ENCODE measurements around the gene CAMK2D. TPM values are rescaled to one million over a fixed set of nuclear protein-coding genes. Genes with fewer than 3 reads are reported as not detected.
"Not testable (repeated sequence)": the region's sequence is repeated elsewhere in the genome, so short reads cannot be mapped to it uniquely, and the experiment has no call there.

CAMK2D gene
- polyA plus RNA-seq, 3 donors: 82.3 to 90.8 (median 86.6) TPM

GRCh38 chr4:113763923-113764322 lies 2.4 kb upstream of the CAMK2D start:
- not testable (repeated sequence) for DNase-seq (ENCODE audit: low read depth in 3 of 3, low spot score in 2 of 3)

- DNase-seq (ENCODE audit: low read depth in 3 of 3, low spot score in 2 of 3): no peak
Measured at GRCh38 chr4:113763029-113763285, 1.4 kb upstream of the CAMK2D start.

- peak; percentile 98 to 99 (median 98) for DNase-seq (ENCODE audit: low read depth in 3 of 3, low spot score in 2 of 3)
Measured at GRCh38 chr4:113762186-113763028, 869 bp upstream of the CAMK2D start.

GRCh38 chr4:113760795-113761619 lies 531 bp downstream of the CAMK2D start:
- DNase-seq (ENCODE audit: low read depth in 3 of 3, low spot score in 2 of 3): peak in 2 of 3 donors; percentile 50 to 51

- peak in 2 of 3 donors; percentile 36 to 43 for DNase-seq (ENCODE audit: low read depth in 3 of 3, low spot score in 2 of 3)
Measured at GRCh38 chr4:113760094-113760794, 1.3 kb downstream of the CAMK2D start.

- no peak for DNase-seq (ENCODE audit: low read depth in 3 of 3, low spot score in 2 of 3)
Measured at GRCh38 chr4:113759696-113760093, 1.8 kb downstream of the CAMK2D start.

- no peak for DNase-seq (ENCODE audit: low read depth in 3 of 3, low spot score in 2 of 3)
Measured at GRCh38 chr4:113758372-113758771, 3.2 kb downstream of the CAMK2D start.

- DNase-seq (ENCODE audit: low read depth in 3 of 3, low spot score in 2 of 3): no peak
Measured at GRCh38 chr4:113757486-113757885, 4.1 kb downstream of the CAMK2D start.

GRCh38 chr4:113756005-113756410 lies 5.5 kb downstream of the CAMK2D start:
- DNase-seq (ENCODE audit: low read depth in 3 of 3, low spot score in 2 of 3): no peak

GRCh38 chr4:113750734-113751133 lies 10.8 kb downstream of the CAMK2D start:
- no peak for DNase-seq (ENCODE audit: low read depth in 3 of 3, low spot score in 2 of 3)

- no peak for DNase-seq (ENCODE audit: low read depth in 3 of 3, low spot score in 2 of 3)
Measured at GRCh38 chr4:113750296-113750695, 11.2 kb downstream of the CAMK2D start.

GRCh38 chr4:113749178-113749577 lies 12.4 kb downstream of the CAMK2D start:
- DNase-seq (ENCODE audit: low read depth in 3 of 3, low spot score in 2 of 3): no peak

- DNase-seq (ENCODE audit: low read depth in 3 of 3, low spot score in 2 of 3): no peak
Measured at GRCh38 chr4:113747949-113748348, 13.6 kb downstream of the CAMK2D start.

GRCh38 chr4:113745711-113746110 lies 15.8 kb downstream of the CAMK2D start:
- no peak for DNase-seq (ENCODE audit: low read depth in 3 of 3, low spot score in 2 of 3)

- DNase-seq (ENCODE audit: low read depth in 3 of 3, low spot score in 2 of 3): no peak
Measured at GRCh38 chr4:113744667-113745240, 16.8 kb downstream of the CAMK2D start.

- DNase-seq (ENCODE audit: low read depth in 3 of 3, low spot score in 2 of 3): no peak
Measured at GRCh38 chr4:113743690-113744089, 17.8 kb downstream of the CAMK2D start.

- DNase-seq (ENCODE audit: low read depth in 3 of 3, low spot score in 2 of 3): no peak
Measured at GRCh38 chr4:113742643-113743042, 18.9 kb downstream of the CAMK2D start.

- DNase-seq (ENCODE audit: low read depth in 3 of 3, low spot score in 2 of 3): no peak
Measured at GRCh38 chr4:113741956-113742355, 19.6 kb downstream of the CAMK2D start.

- DNase-seq (ENCODE audit: low read depth in 3 of 3, low spot score in 2 of 3): no peak
Measured at GRCh38 chr4:113740857-113741379, 20.6 kb downstream of the CAMK2D start.

GRCh38 chr4:113739197-113739596 lies 22.3 kb downstream of the CAMK2D start:
- DNase-seq (ENCODE audit: low read depth in 3 of 3, low spot score in 2 of 3): no peak

GRCh38 chr4:113738251-113738650 lies 23.3 kb downstream of the CAMK2D start:
- DNase-seq (ENCODE audit: low read depth in 3 of 3, low spot score in 2 of 3): no peak
